LHCN-M2 (cell line): ENCODE results near the gene PIK3AP1. TPM values are rescaled to one million over a fixed set of nuclear protein-coding genes. Genes with fewer than 3 reads are reported as not detected.

Experiments used
- DNase-seq: peaks from one replicate; pipeline ENCODE4 v3.0.0-alpha.2; 2012; ENCODE audit warnings: low read depth
- total RNA-seq: library from RNA; depleted of rRNA; stranded (reverse); fragments of >200 nt; gene quantifications from 2 replicates; pipeline ENCODE4 v1.2.3, GENCODE V29; 2014

The PIK3AP1 gene
- total RNA-seq, 1 experiment from 2014 or later: 0.11 TPM

- peak; percentile 36 for DNase-seq
Measured at GRCh38 chr10:96673318-96674099, 46.8 kb downstream of the PIK3AP1 start.

- no peak for DNase-seq
Measured at GRCh38 chr10:96672481-96673175, 47.7 kb downstream of the PIK3AP1 start.

GRCh38 chr10:96671211-96671890 is 49.0 kb downstream of the PIK3AP1 start:
- no peak for DNase-seq

GRCh38 chr10:96670786-96671185 is 49.5 kb downstream of the PIK3AP1 start:
- DNase-seq: no peak

GRCh38 chr10:96667401-96667800 is 52.9 kb downstream of the PIK3AP1 start:
- no peak for DNase-seq

GRCh38 chr10:96666741-96667140 is 53.6 kb downstream of the PIK3AP1 start:
- no peak for DNase-seq

- peak; percentile 6 for DNase-seq
Measured at GRCh38 chr10:96665306-96665705, 55.0 kb downstream of the PIK3AP1 start.

- no peak for DNase-seq
Measured at GRCh38 chr10:96664563-96664962, 55.8 kb downstream of the PIK3AP1 start.

- no peak for DNase-seq
Measured at GRCh38 chr10:96663797-96664196, 56.5 kb downstream of the PIK3AP1 start.

- no peak for DNase-seq
Measured at GRCh38 chr10:96661632-96662031, 58.7 kb downstream of the PIK3AP1 start.

- DNase-seq: no peak
Measured at GRCh38 chr10:96660297-96660696, 60.0 kb downstream of the PIK3AP1 start.

GRCh38 chr10:96658844-96659243 is 61.5 kb downstream of the PIK3AP1 start:
- DNase-seq: no peak

- no peak for DNase-seq
Measured at GRCh38 chr10:96657385-96657784, 62.9 kb downstream of the PIK3AP1 start.

- DNase-seq: no peak
Measured at GRCh38 chr10:96656839-96657238, 63.5 kb downstream of the PIK3AP1 start.

- no peak for DNase-seq
Measured at GRCh38 chr10:96656198-96656577, 64.1 kb downstream of the PIK3AP1 start.

- DNase-seq: no peak
Measured at GRCh38 chr10:96655461-96656197, 64.7 kb downstream of the PIK3AP1 start.

- no peak for DNase-seq
Measured at GRCh38 chr10:96651998-96652431, 68.3 kb downstream of the PIK3AP1 start.

- DNase-seq: no peak
Measured at GRCh38 chr10:96650958-96651357, 69.4 kb downstream of the PIK3AP1 start.

- DNase-seq: no peak
Measured at GRCh38 chr10:96648297-96648696, 72.0 kb downstream of the PIK3AP1 start.

- no peak for DNase-seq
Measured at GRCh38 chr10:96647466-96647865, 72.8 kb downstream of the PIK3AP1 start.

GRCh38 chr10:96646751-96647166 is 73.6 kb downstream of the PIK3AP1 start:
- DNase-seq: no peak

- no peak for DNase-seq
Measured at GRCh38 chr10:96646301-96646700, 74.0 kb downstream of the PIK3AP1 start.
